HG02763 (cell line): ENCODE data around the gene DCDC1.

Experiments
- ATAC-seq: cut with Tn5 transposase; IDR thresholded peaks from one replicate; pipeline ENCODE4 v1.9.1; 2021; ENCODE audit warnings: mild to moderate bottlenecking, moderate library complexity; ENCODE audit not compliant: unreplicated experiment

Gene DCDC1

GRCh38 chr11:31106968-31107576, 262.5 kb downstream of the DCDC1 start:
- ATAC-seq = peak; percentile 77

GRCh38 chr11:31106326-31106725, 263.2 kb downstream of the DCDC1 start:
- ATAC-seq = no peak

GRCh38 chr11:31102875-31103274, 266.7 kb downstream of the DCDC1 start:
- no peak for ATAC-seq

GRCh38 chr11:31102316-31102715, 267.2 kb downstream of the DCDC1 start:
- no peak for ATAC-seq

- no peak for ATAC-seq
Observed at GRCh38 chr11:31096191-31096805, 273.2 kb downstream of the DCDC1 start.

GRCh38 chr11:31092638-31093037, 276.9 kb downstream of the DCDC1 start:
- no peak for ATAC-seq

- no peak for ATAC-seq
Observed at GRCh38 chr11:31089117-31089516, 280.4 kb downstream of the DCDC1 start.

- ATAC-seq = no peak
Observed at GRCh38 chr11:31069447-31070205, 299.9 kb downstream of the DCDC1 start.

GRCh38 chr11:31060880-31061279, 308.7 kb downstream of the DCDC1 start:
- ATAC-seq = no peak

- ATAC-seq = no peak
Observed at GRCh38 chr11:31059529-31059928, 310.0 kb downstream of the DCDC1 start.

GRCh38 chr11:31050061-31050765, 319.3 kb downstream of the DCDC1 start:
- ATAC-seq = no peak

- ATAC-seq = no peak
Observed at GRCh38 chr11:31045335-31045734, 324.2 kb downstream of the DCDC1 start.

- no peak for ATAC-seq
Observed at GRCh38 chr11:31030138-31030792, 339.3 kb downstream of the DCDC1 start.

- no peak for ATAC-seq
Observed at GRCh38 chr11:31026315-31026714, 343.2 kb downstream of the DCDC1 start.

- ATAC-seq = no peak
Observed at GRCh38 chr11:31022080-31022479, 347.5 kb downstream of the DCDC1 start.

GRCh38 chr11:31019786-31020185, 349.8 kb downstream of the DCDC1 start:
- ATAC-seq = no peak

- no peak for ATAC-seq
Observed at GRCh38 chr11:31005202-31005601, 364.3 kb downstream of the DCDC1 start.

- no peak for ATAC-seq
Observed at GRCh38 chr11:31001427-31001826, 368.1 kb downstream of the DCDC1 start.

- no peak for ATAC-seq
Observed at GRCh38 chr11:31000381-31000780, 369.2 kb downstream of the DCDC1 start.

- no peak for ATAC-seq
Observed at GRCh38 chr11:30992513-30992849, 377.1 kb downstream of the DCDC1 start.
